NCI-H82 treated with DMSO at 0.1 percent for 48 hours (cell line): ENCODE results near the gene PAK5.

Experiments
- DNase-seq: peaks from one replicate; lab custom pipeline; 2025; ENCODE audit not compliant: unreplicated experiment; lab: John Stamatoyannopoulos, UW

Gene PAK5

GRCh38 chr20:9532069-9532838 lies 306.6 kb downstream of the PAK5 start:
- DNase-seq, result no peak

DNA sequence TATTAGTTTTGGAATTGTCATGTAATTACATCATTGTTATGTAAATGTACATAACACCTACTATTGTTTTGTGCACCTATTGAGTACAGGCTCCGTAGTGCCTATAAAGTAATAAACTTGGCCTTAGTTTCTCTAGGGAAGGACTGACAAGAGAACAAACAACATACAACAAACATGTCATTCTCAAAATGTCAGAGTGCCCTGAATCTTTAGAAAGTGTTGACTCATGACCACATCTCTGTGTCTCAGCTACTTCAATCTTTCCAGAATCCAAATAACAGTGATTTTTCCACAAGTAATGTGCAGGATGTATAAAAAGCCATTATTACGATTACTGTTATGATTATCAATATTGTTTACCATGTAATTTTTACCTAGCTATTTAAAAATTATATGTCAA lies 307.3 kb downstream of the PAK5 start:
- DNase-seq, result no peak

DNA sequence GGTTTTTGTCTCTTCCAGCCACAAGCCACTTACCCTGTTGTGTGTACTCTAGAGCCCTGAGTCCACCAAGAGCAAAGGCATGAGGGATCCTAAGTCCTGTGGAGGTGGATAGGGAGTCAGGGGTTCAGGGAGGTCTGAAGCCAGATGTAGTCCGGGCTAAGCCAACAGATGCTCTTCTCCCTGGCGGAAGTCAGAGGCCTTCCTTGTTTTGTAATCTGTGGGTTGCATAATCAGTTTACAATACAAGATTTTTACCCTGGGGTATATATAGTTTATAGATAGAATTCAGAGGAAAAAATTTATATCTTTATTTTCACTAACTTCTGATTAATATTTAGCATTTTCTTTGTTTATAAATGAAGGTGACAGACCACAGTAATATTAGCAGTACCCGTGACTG lies 315.2 kb downstream of the PAK5 start:
- no peak for DNase-seq

DNA sequence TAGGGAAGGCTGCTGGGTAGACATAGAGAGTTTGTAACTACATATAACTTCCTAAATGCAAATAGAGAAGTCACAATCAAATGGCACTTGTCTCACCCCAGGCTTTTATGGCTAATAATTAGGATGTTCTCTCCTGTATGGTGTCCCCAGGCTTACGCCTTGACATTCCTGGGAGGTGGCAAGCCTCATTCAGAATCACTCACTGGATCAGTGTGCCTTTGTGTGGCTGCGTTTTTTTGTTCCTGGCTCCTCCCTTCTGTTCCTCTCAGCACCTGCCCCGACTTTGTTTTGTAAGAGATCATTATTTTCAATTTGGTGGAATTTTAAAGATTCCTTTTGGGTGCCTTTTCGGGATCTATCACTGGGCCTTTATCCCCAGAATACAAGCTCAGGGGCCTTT lies 318.8 kb downstream of the PAK5 start:
- no peak for DNase-seq

- no peak for DNase-seq
Measured at GRCh38 chr20:9518576-9519175, 320.2 kb downstream of the PAK5 start.

GRCh38 chr20:9517297-9518162 lies 321.3 kb downstream of the PAK5 start:
- DNase-seq, result no peak

DNA sequence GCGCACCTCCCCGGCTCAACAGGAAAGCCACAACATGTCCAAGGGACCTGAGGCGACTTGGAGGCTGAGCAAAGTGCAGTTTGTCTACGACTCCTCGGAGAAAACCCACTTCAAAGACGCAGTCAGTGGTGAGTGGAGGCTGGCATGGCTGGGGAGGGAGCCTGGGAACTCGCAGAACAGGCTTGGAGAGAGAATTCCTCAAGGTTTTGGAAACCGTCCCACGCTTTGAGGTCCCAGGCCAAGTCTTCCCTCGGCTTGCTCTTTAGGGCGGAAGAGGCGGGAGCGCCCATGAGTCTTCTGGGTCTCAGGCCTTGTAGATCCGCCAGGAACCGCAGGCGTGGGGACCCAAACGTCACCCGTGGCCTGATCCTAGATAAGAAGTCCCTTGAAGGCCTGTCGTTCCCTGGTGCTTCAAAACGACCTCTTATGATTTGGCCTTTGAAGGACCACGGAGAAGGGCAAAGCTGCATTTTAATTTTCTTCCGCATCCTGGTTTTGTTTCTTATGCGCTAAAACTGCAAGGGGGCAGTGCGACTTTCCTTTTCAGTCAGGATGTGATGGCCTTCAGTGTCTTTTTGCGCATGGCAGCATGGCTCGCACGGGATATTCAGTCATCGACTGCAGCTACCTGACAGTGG lies 322.5 kb downstream of the PAK5 start:
- no peak for DNase-seq

DNA sequence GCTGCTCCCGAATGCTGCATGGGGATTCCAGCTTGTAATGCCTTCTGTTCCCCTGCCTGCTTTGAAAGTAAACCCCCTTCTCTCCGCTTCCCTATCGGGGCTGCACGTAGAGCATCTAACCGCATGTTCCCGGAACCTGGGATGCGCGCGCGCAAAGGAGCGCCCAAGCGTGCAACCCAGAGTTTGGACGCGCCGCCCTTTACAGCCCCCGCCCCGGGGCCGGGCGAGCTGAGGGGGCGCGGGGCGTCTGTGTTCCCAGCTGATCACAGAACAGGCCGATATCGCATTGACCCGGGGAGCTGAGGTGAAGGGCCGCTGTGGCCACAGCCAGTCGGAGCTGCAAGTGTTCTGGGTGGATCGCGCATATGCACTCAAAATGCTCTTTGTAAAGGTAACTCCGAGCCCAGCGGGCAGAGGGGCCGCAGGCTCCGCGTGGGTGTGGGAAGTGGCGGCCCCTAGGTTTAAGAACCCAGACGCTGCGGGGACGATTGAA lies 323.1 kb downstream of the PAK5 start:
- no peak for DNase-seq

- no peak for DNase-seq
Measured at GRCh38 chr20:9515214-9515585, 323.7 kb downstream of the PAK5 start.

- no peak for DNase-seq
Measured at GRCh38 chr20:9514461-9515213, 324.2 kb downstream of the PAK5 start, which contains the start of gene LAMP5. Gene LAMP5, plus strand, starts transcription at chr20:9514590. Its CDS starts 263 bp downstream, at chr20:9514853.

DNA sequence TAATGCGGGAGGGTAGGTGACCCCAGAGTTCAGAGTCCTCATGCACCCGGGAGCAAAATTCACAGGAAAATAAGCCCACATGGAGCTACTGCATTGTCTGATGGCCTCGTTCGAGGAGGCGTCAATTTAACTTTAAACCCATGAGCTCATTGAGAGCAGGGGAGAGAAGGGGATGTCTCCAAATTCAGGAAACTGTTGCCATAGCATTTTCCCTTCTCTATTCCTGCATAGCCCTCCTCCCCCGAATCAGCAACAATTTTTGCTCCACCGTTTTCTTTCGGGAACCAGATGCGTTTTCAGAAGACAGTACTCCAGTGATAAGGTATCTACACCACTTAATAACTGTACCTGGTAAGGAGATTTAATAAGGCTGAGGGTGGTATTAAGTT lies 324.8 kb downstream of the PAK5 start:
- DNase-seq, result no peak

GRCh38 chr20:9510911-9511310 lies 328.0 kb downstream of the PAK5 start:
- no peak for DNase-seq

- no peak for DNase-seq
Measured at GRCh38 chr20:9509246-9509645, 329.6 kb downstream of the PAK5 start.

- no peak for DNase-seq
Measured at GRCh38 chr20:9508696-9509178, 330.1 kb downstream of the PAK5 start.

DNA sequence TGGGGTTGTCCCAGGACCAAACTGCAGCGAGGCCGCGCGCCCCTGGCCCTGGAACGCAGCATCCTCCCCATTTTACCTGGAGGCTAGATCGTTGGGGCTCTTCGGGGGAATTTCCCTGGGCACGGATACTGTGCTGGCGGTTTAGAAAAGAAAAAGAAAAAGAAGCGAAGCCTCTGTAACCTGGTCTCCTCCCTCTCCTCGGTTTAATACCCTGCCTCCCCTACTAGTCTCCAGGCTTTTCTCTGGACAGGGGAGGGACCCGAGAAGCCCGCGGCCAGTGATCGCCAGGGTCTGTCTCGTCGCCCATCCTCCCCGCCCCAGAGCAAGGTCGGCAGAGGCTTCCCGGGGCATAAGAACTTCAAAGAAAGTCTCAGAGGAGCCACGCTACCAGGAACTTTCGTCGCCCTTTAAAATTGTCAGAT lies 330.6 kb downstream of the PAK5 start:
- DNase-seq, result no peak

DNA sequence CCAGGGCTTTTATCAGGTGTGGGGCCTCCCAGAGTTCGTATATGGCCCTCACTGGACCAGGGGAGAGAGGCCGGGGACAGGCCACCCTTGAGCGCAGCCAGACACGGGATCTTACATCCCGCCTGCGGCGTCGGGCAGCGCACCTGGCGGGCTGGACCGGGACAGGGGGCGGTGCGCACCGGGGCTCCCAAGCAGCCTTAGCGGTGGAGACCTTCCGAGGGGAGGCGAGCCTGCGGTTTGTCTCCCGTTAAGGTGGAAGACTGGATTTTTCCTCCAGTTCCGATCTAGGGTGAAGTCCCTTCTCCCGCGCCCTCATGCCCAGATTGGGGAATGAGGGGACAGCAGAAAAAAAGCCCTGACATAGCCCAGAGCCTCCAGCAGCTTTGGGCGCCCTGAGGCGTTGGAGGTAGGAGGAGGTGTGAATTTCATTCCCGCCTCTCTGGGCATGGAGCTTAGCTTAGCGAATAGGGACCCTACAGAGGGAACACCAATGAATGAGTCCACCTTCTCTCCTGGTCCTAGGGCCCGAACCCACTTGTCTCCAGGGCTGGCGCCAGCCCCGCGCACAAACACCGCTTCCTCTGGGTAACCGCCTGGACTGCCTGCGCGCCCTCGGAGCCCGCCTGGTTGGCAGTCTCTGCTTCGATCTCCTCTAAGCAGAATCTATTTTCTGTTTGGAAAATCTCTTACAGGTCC lies 331.2 kb downstream of the PAK5 start:
- DNase-seq, result no peak

- no peak for DNase-seq
Measured at GRCh38 chr20:9506964-9507369, 331.9 kb downstream of the PAK5 start.

GRCh38 chr20:9506280-9506821 lies 332.5 kb downstream of the PAK5 start:
- DNase-seq, result no peak

DNA sequence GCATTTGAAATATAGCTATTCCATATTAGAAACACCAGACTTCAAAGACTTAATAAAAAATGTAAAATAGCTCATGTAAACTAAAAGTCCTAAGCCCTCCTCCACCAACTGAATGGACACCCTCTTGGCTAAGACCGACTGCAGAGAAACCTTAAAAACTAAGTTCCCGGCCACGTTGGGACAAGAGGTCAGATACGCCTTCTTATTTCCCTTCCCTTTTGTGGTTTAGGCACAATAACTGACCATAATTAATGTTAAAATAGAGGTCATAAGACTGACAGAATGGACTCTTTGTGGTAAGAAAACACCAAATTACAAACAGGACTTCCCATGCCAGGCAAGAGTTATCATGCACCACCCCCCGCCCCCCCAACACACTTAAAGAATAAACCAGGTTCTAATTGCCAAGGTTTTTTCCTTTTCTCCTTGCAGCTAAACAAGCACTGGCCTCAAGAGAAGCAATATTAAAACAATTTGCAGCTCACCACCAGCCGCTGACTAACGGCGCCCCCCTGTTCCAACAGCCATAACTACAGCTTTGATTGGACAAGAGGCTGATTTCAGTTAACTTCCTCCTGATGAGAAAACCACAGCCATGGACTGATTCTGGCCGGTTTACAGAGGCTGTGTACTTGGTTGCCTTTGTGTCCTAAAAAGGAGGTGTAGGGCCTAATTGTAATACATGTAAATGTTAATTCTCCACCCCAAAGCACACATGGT lies 335.2 kb downstream of the PAK5 start:
- DNase-seq, result no peak
